ENCODE results near the gene CREB1.

CREB1 gene

GRCh38 chr2:207589143-207589542, 59.4 kb downstream of the CREB1 start:
- no peak for DNase-seq (ENCODE audit: low read depth)

GRCh38 chr2:207593277-207593676, 63.5 kb downstream of the CREB1 start:
- H3K4me3 ChIP-seq (ENCODE audit: low read length): no peak overlapping the region
- TF ChIP-seq CTCF (conservative IDR thresholded peaks at IDR 0.05; ENCODE audit: low read length): no peak
- no peak for DNase-seq (ENCODE audit: low read depth)

More at GRCh38 chr2:207589143-207589542, 59.4 kb downstream of the CREB1 start:
- TF ChIP-seq CTCF (conservative IDR thresholded peaks at IDR 0.05; ENCODE audit: low read length): no peak
- no peak overlapping the region for H3K4me3 ChIP-seq (ENCODE audit: low read length)

GRCh38 chr2:207594264-207594663, 64.5 kb downstream of the CREB1 start:
- no peak overlapping the region for H3K4me3 ChIP-seq (ENCODE audit: low read length)
- no peak for TF ChIP-seq CTCF (conservative IDR thresholded peaks at IDR 0.05; ENCODE audit: low read length)
- no peak for DNase-seq (ENCODE audit: low read depth)

GRCh38 chr2:207594731-207595130, 65.0 kb downstream of the CREB1 start:
- H3K4me3 ChIP-seq (ENCODE audit: low read length): no peak overlapping the region
- TF ChIP-seq CTCF (conservative IDR thresholded peaks at IDR 0.05; ENCODE audit: low read length): no peak
- DNase-seq (ENCODE audit: low read depth): no peak

GRCh38 chr2:207599636-207600035, 69.9 kb downstream of the CREB1 start:
- TF ChIP-seq CTCF (conservative IDR thresholded peaks at IDR 0.05; ENCODE audit: low read length): no peak
- no peak overlapping the region for H3K4me3 ChIP-seq (ENCODE audit: low read length)
- peak; percentile 60 for DNase-seq (ENCODE audit: low read depth)

GRCh38 chr2:207600231-207600630, 70.5 kb downstream of the CREB1 start:
- no peak for TF ChIP-seq CTCF (conservative IDR thresholded peaks at IDR 0.05; ENCODE audit: low read length)
- H3K4me3 ChIP-seq (ENCODE audit: low read length): no peak overlapping the region
- DNase-seq (ENCODE audit: low read depth): peak; percentile 63

GRCh38 chr2:207601774-207602173, 72.0 kb downstream of the CREB1 start:
- no peak for DNase-seq (ENCODE audit: low read depth)
- no peak for TF ChIP-seq CTCF (conservative IDR thresholded peaks at IDR 0.05; ENCODE audit: low read length)
- no peak overlapping the region for H3K4me3 ChIP-seq (ENCODE audit: low read length)
